SK-N-SH (cell line): ENCODE data around the gene ZBTB43.

Experiments
- CTCF ChIP-seq: fragments of 200-600 bp; sonication (generic); IDR thresholded peaks from 2 replicates; pipeline ENCODE4 v1.6.1; 2017; ENCODE audit warnings: antibody characterized with exemption, mild to moderate bottlenecking, moderate library complexity
- NFIC ChIP-seq: IDR thresholded peaks from 2 replicates; pipeline ENCODE4 v1.4.0; 2012; ENCODE audit warnings: borderline replicate concordance
- SIN3A ChIP-seq: IDR thresholded peaks from 2 replicates; pipeline ENCODE4 v1.6.1; 2012; ENCODE audit warnings: low read depth, mild to moderate bottlenecking, low read length, moderate library complexity, borderline replicate concordance

- no peak for TF ChIP-seq CTCF
- no peak for TF ChIP-seq SIN3A
- no peak for TF ChIP-seq NFIC
Measured at GRCh38 chr9:126819482-126819881, 14.6 kb downstream of the ZBTB43 start.
